ENCODE data around the gene PTPRU. TPM values are rescaled to one million over a fixed set of nuclear protein-coding genes. Genes with fewer than 3 reads are reported as not detected.

PTPRU gene
- total RNA-seq, 1 experiment from 2014 or later: 25.7 TPM

- ATAC-seq: no peak
- POLR2A ChIA-PET (ENCODE audit: unreplicated experiment): no interaction called here
Measured at GRCh38 chr1:29238620-29239002, 2.3 kb downstream of the PTPRU start.

GRCh38 chr1:29239142-29239541, 2.8 kb downstream of the PTPRU start:
- no peaks in the 10 kb centered on the region for H3F3A ChIP-seq (ENCODE audit: low read length, unreplicated experiment)
- H3K4me2 ChIP-seq (ENCODE audit: low read length): peak overlapping the region; percentile 94
- H3K4me3 ChIP-seq (ENCODE audit: low read length): peak overlapping the region; percentile 80; the same call in 1 of the 2 replicates
- DNase-seq (peak; percentile 85), ATAC-seq (peak; percentile 26)
- peaks cover 36% of the 10 kb centered on the region for H3K4me1 ChIP-seq (ENCODE audit: insufficient read depth, low read length)
- H2AFZ ChIP-seq (ENCODE audit: low read length): no peak overlapping the region
- ChIA-PET CTCF (no interaction called here), POLR2A (ENCODE audit: unreplicated experiment) (interaction anchor here (0.5 kb wide), 1 partner anchor 63 kb away, joined by 12 read pairs; no protein-coding TSS in a partner anchor)
- H3K27me3 ChIP-seq (ENCODE audit: low read length): no peaks in the 10 kb centered on the region
- peaks cover 34% of the 10 kb centered on the region for H3K79me2 ChIP-seq (ENCODE audit: low read length)
- intact Hi-C loops (cut with micrococcal nuclease): loop anchor here (2.0 to 10.0 kb wide), 9 partner anchors 20 to 1478 kb away; no protein-coding TSS in a partner anchor
- no peaks in the 10 kb centered on the region for H4K20me1 ChIP-seq (ENCODE audit: low read length)
- no peaks in the 10 kb centered on the region for H3K9me2 ChIP-seq (replicated peaks; ENCODE audit: low read length)
- peak overlapping the region; percentile 70 for H3K9ac ChIP-seq (ENCODE audit: low read length)
- TSS peak; percentile 22 for BruUV-seq (replicated peaks)
- H3K36me3 ChIP-seq (ENCODE audit: low read depth, low read length): no peaks in the 10 kb centered on the region
- no peaks in the 10 kb centered on the region for H3K9me3 ChIP-seq (ENCODE audit: low read length)
- no peak for TF ChIP-seq EZH2phosphoT487 (IDR thresholded peaks at IDR 0.05; ENCODE audit: borderline replicate concordance, low read length)
- no peak for TF ChIP-seq EZH2 (IDR thresholded peaks at IDR 0.05; ENCODE audit: low read length, unreplicated experiment)
- no peak for TF ChIP-seq CTCF (conservative IDR thresholded peaks at IDR 0.05; ENCODE audit: low read depth, low read length)
- H3K27ac ChIP-seq (ENCODE audit: low read length): peak overlapping the region; percentile 74

More at GRCh38 chr1:29238620-29239002, 2.3 kb downstream of the PTPRU start:
- H3K4me3 ChIP-seq (ENCODE audit: low read length): peak overlapping the region; percentile 80
- peak overlapping the region; percentile 74 for H3K27ac ChIP-seq (ENCODE audit: low read length)
- H3K9me2 ChIP-seq (replicated peaks; ENCODE audit: low read length): no peaks in the 10 kb centered on the region
- peaks cover 31% of the 10 kb centered on the region for H3K4me1 ChIP-seq (ENCODE audit: insufficient read depth, low read length)
- no TSS peak for BruUV-seq (replicated peaks)
- H3F3A ChIP-seq (ENCODE audit: low read length, unreplicated experiment): no peaks in the 10 kb centered on the region
- H3K4me2 ChIP-seq (ENCODE audit: low read length): peak overlapping the region; percentile 94
- TF ChIP-seq EZH2phosphoT487 (IDR thresholded peaks at IDR 0.05; ENCODE audit: borderline replicate concordance, low read length) (no peak), CTCF (conservative IDR thresholded peaks at IDR 0.05; ENCODE audit: low read depth, low read length) (no peak), EZH2 (IDR thresholded peaks at IDR 0.05; ENCODE audit: low read length, unreplicated experiment) (no peak)
- H4K20me1 ChIP-seq (ENCODE audit: low read length): no peaks in the 10 kb centered on the region
- DNase-seq: no peak
- H3K79me2 ChIP-seq (ENCODE audit: low read length): peaks cover 34% of the 10 kb centered on the region
- no peaks in the 10 kb centered on the region for H3K9me3 ChIP-seq (ENCODE audit: low read length)
- CTCF ChIA-PET: no interaction called here
- peak overlapping the region; percentile 70 for H3K9ac ChIP-seq (ENCODE audit: low read length)
- no peak overlapping the region for H2AFZ ChIP-seq (ENCODE audit: low read length)
- H3K27me3 ChIP-seq (ENCODE audit: low read length): no peaks in the 10 kb centered on the region
- intact Hi-C loops (cut with micrococcal nuclease): loop anchor here (2.0 to 10.0 kb wide), 9 partner anchors 20 to 1479 kb away; no protein-coding TSS in a partner anchor
- no peaks in the 10 kb centered on the region for H3K36me3 ChIP-seq (ENCODE audit: low read depth, low read length)

- Histone ChIP-seq H2AFZ (ENCODE audit: low read length) (no peak overlapping the region), H3K27me3 (ENCODE audit: low read length) (no peaks in the 10 kb centered on the region), H4K20me1 (ENCODE audit: low read length) (no peaks in the 10 kb centered on the region), H3K9me2 (replicated peaks; ENCODE audit: low read length) (no peaks in the 10 kb centered on the region), H3K4me2 (ENCODE audit: low read length) (no peak overlapping the region), H3K9me3 (ENCODE audit: low read length) (no peaks in the 10 kb centered on the region), H3K79me2 (ENCODE audit: low read length) (peaks cover 34% of the 10 kb centered on the region), H3K9ac (ENCODE audit: low read length) (no peak overlapping the region), H3K36me3 (ENCODE audit: low read depth, low read length) (no peaks in the 10 kb centered on the region), H3K4me3 (ENCODE audit: low read length) (no peak overlapping the region), H3F3A (ENCODE audit: low read length, unreplicated experiment) (no peaks in the 10 kb centered on the region), H3K4me1 (ENCODE audit: insufficient read depth, low read length) (peaks cover 37% of the 10 kb centered on the region), H3K27ac (ENCODE audit: low read length) (no peak overlapping the region)
- ChIA-PET POLR2A (ENCODE audit: unreplicated experiment) (no interaction called here), CTCF (no interaction called here)
- ATAC-seq (no peak), DNase-seq (no peak)
- no TSS peak for BruUV-seq (replicated peaks)
- TF ChIP-seq CTCF (conservative IDR thresholded peaks at IDR 0.05; ENCODE audit: low read depth, low read length) (peak; percentile 47; the same call in 1 of the 2 replicates), EZH2 (IDR thresholded peaks at IDR 0.05; ENCODE audit: low read length, unreplicated experiment) (no peak)
- intact Hi-C loops (cut with micrococcal nuclease): no loop called here
Measured at GRCh38 chr1:29240400-29240837, 4.1 kb downstream of the PTPRU start.
